ENCODE results near the gene PPP1R1B.
A peak's percentile ranks its signal among the peaks of the same experiment; 100 is the strongest.

The PPP1R1B gene

DNA sequence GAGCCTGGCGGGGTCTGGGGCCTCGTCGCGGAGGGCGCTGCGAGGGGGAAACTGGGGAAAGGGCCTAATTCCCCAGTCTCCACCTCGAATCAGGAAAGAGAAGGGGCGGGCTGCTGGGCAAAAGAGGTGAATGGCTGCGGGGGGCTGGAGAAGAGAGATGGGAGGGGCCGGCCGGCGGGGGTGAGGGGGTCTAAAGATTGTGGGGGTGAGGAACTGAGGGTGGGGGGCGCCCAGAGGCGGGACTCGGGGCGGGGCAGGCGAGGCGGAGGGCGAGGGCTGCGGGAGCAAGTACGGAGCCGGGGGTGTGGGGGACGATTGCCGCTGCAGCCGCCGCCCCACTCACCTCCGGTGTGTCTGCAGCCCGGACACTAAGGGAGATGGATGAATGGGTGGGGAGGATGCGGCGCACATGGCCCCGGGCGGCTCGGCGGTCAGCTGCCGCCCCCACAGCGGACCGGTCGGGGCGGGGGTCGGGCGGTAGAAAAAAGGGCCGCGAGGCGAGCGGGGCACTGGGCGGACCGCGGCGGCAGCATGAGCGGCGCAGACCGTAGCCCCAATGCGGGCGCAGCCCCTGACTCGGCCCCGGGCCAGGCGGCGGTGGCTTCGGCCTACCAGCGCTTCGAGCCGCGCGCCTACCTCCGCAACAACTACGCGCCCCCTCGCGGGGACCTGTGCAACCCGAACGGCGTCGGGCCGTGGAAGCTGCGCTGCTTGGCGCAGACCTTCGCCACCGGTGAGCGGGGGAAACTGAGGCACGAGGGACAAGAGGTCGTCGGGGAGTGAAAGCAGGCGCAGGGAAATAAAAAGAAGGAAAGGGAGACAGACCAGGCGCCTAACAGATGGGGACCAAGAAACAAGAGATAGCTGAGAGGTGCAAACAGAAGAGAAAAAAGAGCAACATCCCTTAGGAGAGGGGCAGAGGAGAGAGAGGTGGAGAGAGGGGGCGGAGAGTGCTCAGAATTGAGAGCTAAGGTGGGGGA, 41.5 kb downstream of the PPP1R1B start, which contains the start of gene PNMT:
TSS of gene PNMT (plus strand) at position 509 of the 980 bp plus-strand sequence. CDS start at position 532, 23 bp downstream.
- Histone ChIP-seq H3K27me3 (ENCODE audit: control insufficient read depth, insufficient read depth, low read length) (no peaks in the 10 kb centered on the region), H3K27ac (peak within 1 kb of the TSS; percentile 81), H3K9me3 (ENCODE audit: control insufficient read depth, low read length) (no peaks in the 10 kb centered on the region), H3K36me3 (ENCODE audit: control insufficient read depth, insufficient read depth, low read length) (no peaks in the 10 kb centered on the region), H3K4me3 (ENCODE audit: low read depth, low read length) (peak within 1 kb of the TSS; percentile 13), H3K4me1 (peaks cover 57% of the 10 kb centered on the region), H3K9ac (no peak within 1 kb of the TSS), H3K79me2 (no peaks in the 10 kb centered on the region), H2AFZ (peak within 1 kb of the TSS; percentile 65), H3K4me2 (ENCODE audit: low read length) (peak within 1 kb of the TSS; percentile 68)
- TF ChIP-seq, protein P1, sequence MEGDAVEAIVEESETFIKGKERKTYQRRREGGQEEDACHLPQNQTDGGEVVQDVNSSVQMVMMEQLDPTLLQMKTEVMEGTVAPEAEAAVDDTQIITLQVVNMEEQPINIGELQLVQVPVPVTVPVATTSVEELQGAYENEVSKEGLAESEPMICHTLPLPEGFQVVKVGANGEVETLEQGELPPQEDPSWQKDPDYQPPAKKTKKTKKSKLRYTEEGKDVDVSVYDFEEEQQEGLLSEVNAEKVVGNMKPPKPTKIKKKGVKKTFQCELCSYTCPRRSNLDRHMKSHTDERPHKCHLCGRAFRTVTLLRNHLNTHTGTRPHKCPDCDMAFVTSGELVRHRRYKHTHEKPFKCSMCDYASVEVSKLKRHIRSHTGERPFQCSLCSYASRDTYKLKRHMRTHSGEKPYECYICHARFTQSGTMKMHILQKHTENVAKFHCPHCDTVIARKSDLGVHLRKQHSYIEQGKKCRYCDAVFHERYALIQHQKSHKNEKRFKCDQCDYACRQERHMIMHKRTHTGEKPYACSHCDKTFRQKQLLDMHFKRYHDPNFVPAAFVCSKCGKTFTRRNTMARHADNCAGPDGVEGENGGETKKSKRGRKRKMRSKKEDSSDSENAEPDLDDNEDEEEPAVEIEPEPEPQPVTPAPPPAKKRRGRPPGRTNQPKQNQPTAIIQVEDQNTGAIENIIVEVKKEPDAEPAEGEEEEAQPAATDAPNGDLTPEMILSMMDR (IDR thresholded peaks at IDR 0.05) = peak; percentile 89

DNA sequence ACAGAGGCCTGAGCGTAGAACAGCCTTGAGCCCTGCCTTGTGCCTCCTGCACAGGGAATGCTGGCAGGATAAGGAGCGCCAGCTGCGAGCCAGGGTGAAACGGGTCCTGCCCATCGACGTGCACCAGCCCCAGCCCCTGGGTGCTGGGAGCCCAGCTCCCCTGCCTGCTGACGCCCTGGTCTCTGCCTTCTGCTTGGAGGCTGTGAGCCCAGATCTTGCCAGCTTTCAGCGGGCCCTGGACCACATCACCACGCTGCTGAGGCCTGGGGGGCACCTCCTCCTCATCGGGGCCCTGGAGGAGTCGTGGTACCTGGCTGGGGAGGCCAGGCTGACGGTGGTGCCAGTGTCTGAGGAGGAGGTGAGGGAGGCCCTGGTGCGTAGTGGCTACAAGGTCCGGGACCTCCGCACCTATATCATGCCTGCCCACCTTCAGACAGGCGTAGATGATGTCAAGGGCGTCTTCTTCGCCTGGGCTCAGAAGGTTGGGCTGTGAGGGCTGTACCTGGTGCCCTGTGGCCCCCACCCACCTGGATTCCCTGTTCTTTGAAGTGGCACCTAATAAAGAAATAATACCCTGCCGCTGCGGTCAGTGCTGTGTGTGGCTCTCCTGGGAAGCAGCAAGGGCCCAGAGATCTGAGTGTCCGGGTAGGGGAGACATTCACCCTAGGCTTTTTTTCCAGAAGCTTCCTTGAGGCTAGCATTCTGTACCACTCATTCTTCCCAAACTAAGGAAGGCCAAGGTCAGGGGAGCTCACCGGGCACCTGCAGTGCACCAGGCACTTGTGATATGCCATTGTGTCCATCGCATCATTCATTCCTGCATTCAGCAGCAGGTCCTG, 43.4 kb downstream of the PPP1R1B start:
- H3K36me3 ChIP-seq (ENCODE audit: control insufficient read depth, insufficient read depth, low read length) = no peaks in the 10 kb centered on the region
- H3K79me2 ChIP-seq = no peaks in the 10 kb centered on the region
- H3K27ac ChIP-seq = no peak overlapping the region
- peaks cover 45% of the 10 kb centered on the region for H3K4me1 ChIP-seq
- no peak overlapping the region for H3K4me2 ChIP-seq (ENCODE audit: low read length)
- no peak overlapping the region for H3K9ac ChIP-seq
- no peak overlapping the region for H3K4me3 ChIP-seq (ENCODE audit: low read depth, low read length)
- TF ChIP-seq, protein P1 (IDR thresholded peaks at IDR 0.05) = no peak
- no peak overlapping the region for H2AFZ ChIP-seq
- no peaks in the 10 kb centered on the region for H3K9me3 ChIP-seq (ENCODE audit: control insufficient read depth, low read length)
- H3K27me3 ChIP-seq (ENCODE audit: control insufficient read depth, insufficient read depth, low read length) = no peaks in the 10 kb centered on the region

DNA sequence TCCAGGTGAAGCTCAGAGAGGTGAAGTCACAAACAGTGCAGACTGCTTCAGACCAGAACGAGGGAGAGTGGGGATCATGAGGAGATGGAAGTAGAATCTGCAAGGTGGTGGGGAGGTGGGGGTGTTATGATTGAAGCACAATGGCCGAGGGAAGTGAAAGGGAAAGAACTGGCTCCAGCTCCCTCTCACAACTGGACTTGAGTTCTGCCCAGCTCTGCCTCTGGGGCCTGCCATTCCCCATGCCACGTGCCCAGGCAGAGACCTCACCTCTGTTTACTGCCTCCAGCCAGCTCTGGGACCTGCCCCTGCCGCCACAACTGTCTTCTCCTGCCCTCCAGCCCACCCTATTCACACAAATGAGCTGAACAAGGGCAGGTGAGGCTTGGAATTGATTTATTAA, 44.0 kb downstream of the PPP1R1B start:
- H3K9ac ChIP-seq = no peak overlapping the region
- H3K9me3 ChIP-seq (ENCODE audit: control insufficient read depth, low read length) = no peaks in the 10 kb centered on the region
- H3K79me2 ChIP-seq = no peaks in the 10 kb centered on the region
- TF ChIP-seq, protein P1 (IDR thresholded peaks at IDR 0.05) = no peak
- H3K27ac ChIP-seq = no peak overlapping the region
- H3K4me2 ChIP-seq (ENCODE audit: low read length) = no peak overlapping the region
- H3K36me3 ChIP-seq (ENCODE audit: control insufficient read depth, insufficient read depth, low read length) = no peaks in the 10 kb centered on the region
- no peak overlapping the region for H3K4me3 ChIP-seq (ENCODE audit: low read depth, low read length)
- H3K27me3 ChIP-seq (ENCODE audit: control insufficient read depth, insufficient read depth, low read length) = no peaks in the 10 kb centered on the region
- H3K4me1 ChIP-seq = peaks cover 45% of the 10 kb centered on the region
- H2AFZ ChIP-seq = no peak overlapping the region

GRCh38 chr17:39671651-39672521, 45.1 kb downstream of the PPP1R1B start:
- H3K9me3 ChIP-seq (ENCODE audit: control insufficient read depth, low read length) = no peaks in the 10 kb centered on the region
- H2AFZ ChIP-seq = no peak overlapping the region
- H3K27ac ChIP-seq = peak overlapping the region; percentile 39
- no peaks in the 10 kb centered on the region for H3K27me3 ChIP-seq (ENCODE audit: control insufficient read depth, insufficient read depth, low read length)
- H3K9ac ChIP-seq = no peak overlapping the region
- H3K36me3 ChIP-seq (ENCODE audit: control insufficient read depth, insufficient read depth, low read length) = no peaks in the 10 kb centered on the region
- H3K4me1 ChIP-seq = peaks cover 45% of the 10 kb centered on the region
- H3K4me2 ChIP-seq (ENCODE audit: low read length) = no peak overlapping the region
- H3K79me2 ChIP-seq = no peaks in the 10 kb centered on the region
- no peak overlapping the region for H3K4me3 ChIP-seq (ENCODE audit: low read depth, low read length)
- TF ChIP-seq, protein P1 (IDR thresholded peaks at IDR 0.05) = peak; percentile 72

Measured in parathyroid adenoma (tissue), 2 donors.